ENCODE results near the gene ZNF718.
"Not testable (repeated sequence)": the region's sequence is repeated elsewhere in the genome, so short reads cannot be mapped to it uniquely, and the experiment has no call there.

ZNF718 gene

DNA sequence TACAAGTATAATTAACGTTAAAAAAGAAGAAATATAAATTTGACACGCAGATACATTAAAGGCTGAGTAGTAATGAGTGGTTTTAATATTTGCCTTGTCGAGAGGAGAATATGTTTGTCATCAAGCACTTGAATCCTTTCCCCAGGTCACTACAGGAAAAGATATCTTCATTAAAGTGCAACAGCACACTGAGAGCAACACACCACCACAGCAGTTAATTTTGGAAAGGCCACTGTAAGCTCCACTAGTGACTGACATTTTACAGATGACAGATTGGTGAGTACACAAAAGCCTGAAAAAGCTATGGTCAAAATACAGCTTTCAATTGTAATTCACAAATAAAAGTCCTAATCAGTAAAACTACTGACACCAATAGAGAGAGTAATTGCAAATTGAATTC, 76.6 kb downstream of the ZNF718 start:
- no peak overlapping the region for H3K4me3 ChIP-seq (ENCODE audit: low read length)

GRCh38 chr4:202822-203221, 78.5 kb downstream of the ZNF718 start:
- not testable (repeated sequence) for H3K4me3 ChIP-seq (ENCODE audit: low read length)

More for the DNA sequence above, 76.6 kb downstream of the ZNF718 start:
- no peak for TF ChIP-seq ZNF274 (IDR thresholded peaks at IDR 0.05; ENCODE audit: low read depth, low read length)

DNA sequence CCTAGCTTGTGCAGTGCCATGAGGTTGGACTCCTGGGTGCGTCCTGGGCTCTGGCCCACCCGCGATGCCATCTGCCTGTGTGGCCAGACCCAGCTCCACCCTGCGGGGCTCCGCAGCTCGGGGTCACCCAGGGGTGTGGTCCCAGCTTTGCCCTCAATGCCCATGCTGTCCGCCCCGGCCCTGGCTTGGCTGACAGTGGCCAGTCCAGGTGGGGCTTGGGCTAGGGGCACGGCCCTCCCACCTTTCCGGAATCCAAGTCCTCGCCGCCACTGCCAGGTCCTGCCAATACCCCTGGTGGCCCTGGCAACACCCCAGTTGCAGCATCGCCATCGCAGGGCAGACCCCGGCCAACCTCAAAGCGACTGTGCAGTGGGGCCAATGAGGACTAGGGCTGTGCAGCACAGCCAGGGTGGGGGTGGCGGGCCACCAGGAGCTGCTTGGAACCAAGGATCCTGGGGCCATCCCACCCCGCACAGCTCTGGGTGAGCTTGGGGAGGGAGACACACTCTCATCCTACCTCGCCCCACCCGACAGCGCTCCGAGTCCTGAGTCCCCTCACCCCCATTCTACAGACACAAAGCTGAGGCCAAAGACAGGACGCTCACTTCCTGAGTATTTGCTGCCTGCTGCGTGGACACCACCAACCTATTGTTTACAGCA, 80.9 kb downstream of the ZNF718 start:
- H3K4me3 ChIP-seq (ENCODE audit: low read length), result no peak overlapping the region
- TF ChIP-seq ZNF274 (IDR thresholded peaks at IDR 0.05; ENCODE audit: low read depth, low read length), result no peak

GRCh38 chr4:206054-206453, 81.8 kb downstream of the ZNF718 start:
- H3K4me3 ChIP-seq (ENCODE audit: low read length), result no peak overlapping the region
- no peak for TF ChIP-seq ZNF274 (IDR thresholded peaks at IDR 0.05; ENCODE audit: low read depth, low read length)

- H3K4me3 ChIP-seq (ENCODE audit: low read length), result not testable (repeated sequence)
These were observed 84.3 kb downstream of the ZNF718 start for GRCh38 chr4:208416-209096.

DNA sequence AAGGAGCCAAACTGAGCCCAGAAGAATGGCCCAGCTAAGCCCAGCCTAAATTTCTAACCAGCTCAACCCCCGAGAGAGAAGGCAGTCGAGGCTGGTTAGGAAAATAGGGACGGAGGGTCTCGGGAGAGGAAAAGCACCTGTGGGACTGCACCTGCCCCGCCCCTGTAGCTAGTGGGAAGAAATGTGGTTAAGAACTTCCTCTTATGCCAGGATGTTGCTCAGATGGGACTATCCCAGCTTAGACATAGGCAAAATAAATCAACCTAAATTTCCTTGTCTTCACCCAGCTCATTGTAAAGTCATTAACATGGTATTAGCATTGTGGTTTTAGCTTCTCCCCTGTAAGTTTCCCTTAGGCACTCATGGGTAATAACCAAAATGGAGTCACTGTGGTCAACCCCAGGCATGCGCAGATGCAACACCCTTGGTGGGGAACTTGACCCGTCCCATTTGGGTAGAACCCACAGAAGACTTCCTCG, 86.8 kb downstream of the ZNF718 start:
- no peak overlapping the region for H3K4me3 ChIP-seq (ENCODE audit: low read length)
- TF ChIP-seq ZNF274 (IDR thresholded peaks at IDR 0.05; ENCODE audit: low read depth, low read length), result no peak

- no peak for TF ChIP-seq ZNF274 (IDR thresholded peaks at IDR 0.05; ENCODE audit: low read depth, low read length)
- no peak overlapping the region for H3K4me3 ChIP-seq (ENCODE audit: low read length)
These were observed 88.3 kb downstream of the ZNF718 start for GRCh38 chr4:212438-213188.

DNA sequence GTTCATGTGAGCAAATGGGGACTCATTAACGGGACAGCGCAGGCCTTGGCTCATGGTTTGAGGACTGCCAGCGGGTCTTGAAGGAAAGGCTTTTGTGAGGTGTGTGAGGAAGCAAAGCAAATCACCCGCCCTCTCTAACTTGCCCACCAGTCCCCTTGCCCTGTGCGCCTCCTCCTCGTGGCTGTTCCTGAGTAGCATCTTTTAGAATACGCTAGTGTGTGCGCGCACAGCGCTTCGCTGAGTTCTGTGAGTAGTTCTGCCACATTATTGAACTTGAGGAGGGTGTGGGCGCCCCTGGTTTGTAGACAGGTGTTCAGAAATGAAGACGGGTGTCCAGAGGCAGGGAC, 88.9 kb downstream of the ZNF718 start:
- H3K4me3 ChIP-seq (ENCODE audit: low read length), result not testable (repeated sequence)

Measured in GM08714 (cell line).